ENCODE measurements around the gene RBM34. TPM values are rescaled to one million over a fixed set of nuclear protein-coding genes. Genes with fewer than 3 reads are reported as not detected.

The RBM34 gene
- total and polyA plus RNA-seq, 8 donors = 13.5 to 45.1 (median 27.7) TPM

DNA sequence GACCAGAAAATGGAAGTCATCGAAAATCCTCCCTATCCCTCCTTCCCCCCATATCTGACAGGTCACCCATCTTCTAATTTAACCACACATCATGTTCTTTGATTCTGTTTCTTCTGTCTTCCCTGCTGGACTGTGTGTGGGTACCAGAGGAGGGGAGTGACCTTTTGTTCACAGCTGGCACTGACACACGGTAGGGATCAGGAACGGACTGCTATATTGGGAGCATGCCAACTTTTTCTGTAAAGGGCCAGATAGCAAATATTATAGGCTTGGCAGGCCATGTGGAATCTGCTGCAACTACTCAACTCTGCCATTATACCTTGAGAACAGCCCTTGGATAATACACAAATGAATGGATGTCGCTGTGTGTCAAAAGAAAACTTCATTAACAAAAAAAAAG is 24.9 kb downstream of the RBM34 start:
- DNase-seq = no peak
- H3K27me3 ChIP-seq = no peaks in the 10 kb centered on the region
- WGBS, 2 donors = 44 to 46% methylated on average over 4 of the region's 4 CpGs
- intact Hi-C loops (cut with DNase I) = no loop called here
- no peak for FAIRE-seq
- H3K36me3 ChIP-seq = peaks cover 0 to 33% (median 12%) of the 10 kb centered on the region in 3 donors
- no peak overlapping the region for H3K4me3 ChIP-seq
- peak in 3 of 4 donors; percentile 18 to 63 (median 34) for ATAC-seq
- peaks cover 0 to 3% (median 0%) of the 10 kb centered on the region in 3 donors for H3K4me1 ChIP-seq
- TF ChIP-seq CTCF (IDR thresholded peaks at IDR 0.05) = no peak
- no peak overlapping the region for H3K27ac ChIP-seq
- no peaks in the 10 kb centered on the region for H3K9me3 ChIP-seq

DNA sequence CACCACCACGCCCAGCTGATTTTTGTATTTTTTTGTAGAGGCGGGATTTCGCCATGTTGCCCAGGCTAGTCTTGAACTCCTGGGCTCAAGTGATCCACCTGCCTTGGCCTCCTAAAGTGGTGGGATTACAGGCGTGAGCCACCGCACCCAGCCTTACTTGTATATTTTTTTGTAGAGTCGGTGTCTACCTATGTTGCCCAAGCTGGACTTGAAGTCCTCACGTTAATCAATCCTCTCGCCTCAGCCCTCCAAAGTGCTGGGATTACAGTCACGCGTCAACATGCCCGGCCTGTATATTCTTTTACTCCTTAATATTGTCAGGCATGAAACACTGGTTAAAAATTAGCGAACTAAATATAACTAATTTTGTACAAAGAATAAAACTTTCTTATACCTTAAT is 26.9 kb downstream of the RBM34 start:
- no peak for FAIRE-seq
- no peak for TF ChIP-seq CTCF (IDR thresholded peaks at IDR 0.05)

DNA sequence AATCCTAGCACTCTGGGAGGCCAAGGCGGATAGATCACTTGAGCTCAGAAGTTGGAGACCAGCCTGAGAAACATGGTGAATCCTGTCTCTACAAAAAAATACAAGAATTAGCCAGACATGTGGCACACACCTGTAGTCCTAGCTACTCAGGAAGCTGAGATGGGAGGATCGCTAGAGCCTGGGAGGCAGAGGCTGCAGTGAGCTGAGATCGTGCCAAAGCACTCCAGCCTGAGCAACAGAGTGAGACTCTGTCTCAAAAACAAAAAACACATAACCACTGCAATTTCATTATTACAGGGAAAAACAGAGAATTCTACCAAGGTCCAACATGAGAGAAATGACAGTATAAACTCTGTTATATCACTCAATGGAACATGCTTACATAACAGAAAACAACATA is 28.0 kb downstream of the RBM34 start:
- intact Hi-C loops (cut with DNase I) = no loop called here
- no peak for TF ChIP-seq CTCF (IDR thresholded peaks at IDR 0.05)
- FAIRE-seq (no peak), ATAC-seq (no peak), DNase-seq (no peak)
- Histone ChIP-seq H3K4me1 (peaks cover 0 to 3% (median 0%) of the 10 kb centered on the region in 3 donors), H3K4me3 (no peak overlapping the region), H3K9me3 (no peaks in the 10 kb centered on the region), H3K27ac (no peak overlapping the region), H3K36me3 (peaks cover 0 to 21% (median 9%) of the 10 kb centered on the region in 3 donors), H3K27me3 (no peaks in the 10 kb centered on the region)
- 95 to 100% methylated on average over 3 of the region's 3 CpGs for WGBS, 2 donors

More for the DNA sequence above, 26.9 kb downstream of the RBM34 start:
- peaks cover 0 to 3% (median 0%) of the 10 kb centered on the region in 3 donors for H3K4me1 ChIP-seq
- no peaks in the 10 kb centered on the region for H3K27me3 ChIP-seq
- H3K4me3 ChIP-seq = no peak overlapping the region
- intact Hi-C loops (cut with DNase I) = no loop called here
- H3K36me3 ChIP-seq = peaks cover 0 to 25% (median 9%) of the 10 kb centered on the region in 3 donors
- no peaks in the 10 kb centered on the region for H3K9me3 ChIP-seq
- H3K27ac ChIP-seq = no peak overlapping the region
- 96 to 98% methylated on average over 12 of the region's 12 CpGs for WGBS, 2 donors
- ATAC-seq (no peak), DNase-seq (no peak)

- peaks cover 0 to 21% (median 9%) of the 10 kb centered on the region in 3 donors for H3K36me3 ChIP-seq
- ATAC-seq = no peak
- DNase-seq = no peak
- no peak for TF ChIP-seq CTCF (IDR thresholded peaks at IDR 0.05)
- H3K27ac ChIP-seq = no peak overlapping the region
- no peaks in the 10 kb centered on the region for H3K9me3 ChIP-seq
- H3K4me1 ChIP-seq = peaks cover 0 to 3% (median 0%) of the 10 kb centered on the region in 3 donors
- H3K4me3 ChIP-seq = no peak overlapping the region
- FAIRE-seq = no peak
- intact Hi-C loops (cut with DNase I) = no loop called here
- H3K27me3 ChIP-seq = no peaks in the 10 kb centered on the region
- WGBS, 2 donors = 70 to 72% methylated on average over 6 of the region's 6 CpGs
Measured at GRCh38 chr1:235131961-235132360, 29.1 kb downstream of the RBM34 start.

- H3K27ac ChIP-seq = no peak overlapping the region
- FAIRE-seq (no peak), ATAC-seq (no peak), DNase-seq (no peak)
- H3K4me3 ChIP-seq = no peak overlapping the region
- H3K9me3 ChIP-seq = no peaks in the 10 kb centered on the region
- H3K27me3 ChIP-seq = no peaks in the 10 kb centered on the region
- H3K4me1 ChIP-seq = peaks cover 0 to 7% (median 0%) of the 10 kb centered on the region in 3 donors
- intact Hi-C loops (cut with DNase I) = no loop called here
- TF ChIP-seq CTCF (IDR thresholded peaks at IDR 0.05) = no peak
- 82 to 87% methylated on average over 7 of the region's 7 CpGs for WGBS, 2 donors
- peaks cover 0 to 10% (median 6%) of the 10 kb centered on the region in 3 donors for H3K36me3 ChIP-seq
Measured at GRCh38 chr1:235130766-235131270, 30.2 kb downstream of the RBM34 start.

Measured in pancreas (tissue), 10 donors.